Measurements from ENCODE around the gene LRRC41. TPM values are rescaled to one million over a fixed set of nuclear protein-coding genes. Genes with fewer than 3 reads are reported as not detected.
A peak's percentile ranks its signal among the peaks of the same experiment; 100 is the strongest.
"Not testable (repeated sequence)": the region's sequence is repeated elsewhere in the genome, so short reads cannot be mapped to it uniquely, and the experiment has no call there.

LRRC41 gene
- total RNA-seq, 2 donors from 2014 or later = 74.2 to 88.9 TPM

DNA sequence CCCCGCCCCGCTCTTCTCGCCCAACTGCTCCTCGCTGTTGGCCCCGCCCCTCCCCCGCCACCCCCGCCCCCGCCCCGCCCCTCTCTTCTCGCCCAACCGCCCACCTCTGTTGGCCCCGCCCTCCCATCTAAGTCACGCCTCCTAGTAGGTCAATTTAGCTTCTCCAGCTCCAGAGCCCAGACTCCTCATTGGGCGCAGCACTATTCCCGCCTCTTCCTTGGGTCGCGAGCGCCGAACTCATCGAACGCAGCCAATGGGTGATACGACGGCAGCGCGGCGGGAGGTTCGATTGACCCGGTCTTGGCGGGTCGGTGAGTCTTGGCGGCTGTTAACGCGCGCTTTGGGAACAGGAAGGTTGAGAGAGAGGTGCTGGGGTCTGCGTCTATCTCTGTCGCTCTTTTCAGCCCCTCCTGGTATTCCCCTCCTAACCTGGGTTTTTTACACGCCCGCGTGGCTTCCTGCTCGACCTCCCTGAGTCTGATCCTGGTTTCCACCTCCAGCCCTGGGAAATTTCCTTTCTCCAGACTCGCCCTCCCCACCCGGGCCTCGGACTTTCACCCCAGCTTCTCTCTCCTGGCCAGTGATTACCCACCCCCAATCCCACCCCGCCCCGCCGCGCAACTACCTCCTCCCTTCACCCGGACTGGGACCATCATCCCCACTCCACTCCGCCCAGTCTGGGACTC is 55.8 kb downstream of the LRRC41 start, which contains the start of gene RAD54L:
TSS of gene RAD54L (plus strand) at position 328 of the 686 bp plus-strand sequence. CDS start 643 bp downstream, outside the sequence.
- Mint-ChIP-seq H3K27me3 (ENCODE audit: insufficient read depth) (peaks cover 2% of the 10 kb centered on the region), H3K4me1 (peaks cover 16% of the 10 kb centered on the region), H3K9me3 (peaks cover 4% of the 10 kb centered on the region), H3K4me3 (peak within 1 kb of the TSS; percentile 91), H3K36me3 (ENCODE audit: low read depth) (peaks cover 34% of the 10 kb centered on the region), H3K27ac (peak within 1 kb of the TSS; percentile 98)
- H3K4me1 ChIP-seq (ENCODE audit: control insufficient read depth, insufficient read depth, low read length) = peaks cover 8% of the 10 kb centered on the region
- no peaks in the 10 kb centered on the region for H3K27me3 ChIP-seq (ENCODE audit: control insufficient read depth, insufficient read depth, low read length, poor library complexity, severe bottlenecking)
- peak; percentile 99 for DNase-seq
- H3K9me3 ChIP-seq (ENCODE audit: control insufficient read depth, low read length) = no peaks in the 10 kb centered on the region
- TF ChIP-seq, protein P1, sequence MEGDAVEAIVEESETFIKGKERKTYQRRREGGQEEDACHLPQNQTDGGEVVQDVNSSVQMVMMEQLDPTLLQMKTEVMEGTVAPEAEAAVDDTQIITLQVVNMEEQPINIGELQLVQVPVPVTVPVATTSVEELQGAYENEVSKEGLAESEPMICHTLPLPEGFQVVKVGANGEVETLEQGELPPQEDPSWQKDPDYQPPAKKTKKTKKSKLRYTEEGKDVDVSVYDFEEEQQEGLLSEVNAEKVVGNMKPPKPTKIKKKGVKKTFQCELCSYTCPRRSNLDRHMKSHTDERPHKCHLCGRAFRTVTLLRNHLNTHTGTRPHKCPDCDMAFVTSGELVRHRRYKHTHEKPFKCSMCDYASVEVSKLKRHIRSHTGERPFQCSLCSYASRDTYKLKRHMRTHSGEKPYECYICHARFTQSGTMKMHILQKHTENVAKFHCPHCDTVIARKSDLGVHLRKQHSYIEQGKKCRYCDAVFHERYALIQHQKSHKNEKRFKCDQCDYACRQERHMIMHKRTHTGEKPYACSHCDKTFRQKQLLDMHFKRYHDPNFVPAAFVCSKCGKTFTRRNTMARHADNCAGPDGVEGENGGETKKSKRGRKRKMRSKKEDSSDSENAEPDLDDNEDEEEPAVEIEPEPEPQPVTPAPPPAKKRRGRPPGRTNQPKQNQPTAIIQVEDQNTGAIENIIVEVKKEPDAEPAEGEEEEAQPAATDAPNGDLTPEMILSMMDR (conservative IDR thresholded peaks at IDR 0.05) = no peak
- H3K4me3 ChIP-seq (ENCODE audit: low read length) = peak within 1 kb of the TSS; percentile 93
- H3K27ac ChIP-seq (ENCODE audit: low read depth, low read length) = peak within 1 kb of the TSS; percentile 63
- H3K9ac ChIP-seq (ENCODE audit: extremely low read depth, low read length, poor library complexity, severe bottlenecking) = peak within 1 kb of the TSS; percentile 85
- 0 to 1% methylated on average over 19 to 40 of the region's 49 CpGs for WGBS, 2 experiments (ENCODE audit: insufficient coverage in 1 of 2, insufficient read length in 1 of 2)
- H3K36me3 ChIP-seq (ENCODE audit: control insufficient read depth, insufficient read depth, low read length) = peaks cover 39% of the 10 kb centered on the region

DNA sequence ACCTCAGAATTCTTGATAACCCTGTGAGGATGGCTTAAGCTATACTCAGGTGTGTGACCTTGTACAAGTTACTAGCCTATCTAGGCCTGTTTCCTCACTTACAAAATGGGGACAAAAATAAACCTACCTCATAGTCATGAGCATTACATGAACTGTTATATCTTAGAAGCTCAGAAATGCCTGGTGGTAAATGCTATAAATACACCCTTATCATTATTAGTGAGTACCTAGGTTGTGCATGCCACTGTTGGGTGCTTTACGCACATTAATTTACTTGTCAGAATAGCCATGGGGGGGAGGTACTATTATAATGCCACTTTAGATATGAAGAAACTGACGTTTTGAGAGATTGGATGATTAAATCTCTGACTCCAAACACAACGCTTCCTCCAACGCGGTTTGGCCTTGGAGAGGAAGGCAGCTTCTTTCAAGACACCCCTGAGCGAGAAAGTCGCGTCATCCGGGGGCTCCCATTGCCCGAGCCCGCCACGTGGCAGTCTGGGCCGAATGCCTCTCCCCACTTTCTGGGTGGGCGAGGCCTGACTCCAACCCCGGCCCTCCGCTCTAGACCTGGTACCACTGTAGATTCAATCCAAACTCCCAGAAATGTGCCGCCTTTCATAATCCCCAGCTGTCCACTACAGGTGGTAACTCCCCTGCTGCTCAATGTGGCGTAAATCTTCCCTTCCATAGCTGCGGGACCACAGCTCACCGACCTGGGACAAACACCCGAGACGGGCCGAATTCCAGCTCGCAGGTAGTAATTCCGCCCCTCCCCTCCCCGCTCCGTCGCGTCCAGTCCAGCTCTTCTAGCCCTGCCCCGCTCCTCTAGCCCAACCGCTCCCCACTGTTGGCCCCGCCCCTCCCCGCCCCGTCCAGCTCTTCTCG is 56.6 kb downstream of the LRRC41 start:
- Histone ChIP-seq H3K9me3 (ENCODE audit: control insufficient read depth, low read length) (no peaks in the 10 kb centered on the region), H3K36me3 (ENCODE audit: control insufficient read depth, insufficient read depth, low read length) (peaks cover 31% of the 10 kb centered on the region), H3K27ac (ENCODE audit: low read depth, low read length) (peak overlapping the region; percentile 63), H3K4me1 (ENCODE audit: control insufficient read depth, insufficient read depth, low read length) (peaks cover 8% of the 10 kb centered on the region), H3K9ac (ENCODE audit: extremely low read depth, low read length, poor library complexity, severe bottlenecking) (peak overlapping the region; percentile 85), H3K27me3 (ENCODE audit: control insufficient read depth, insufficient read depth, low read length, poor library complexity, severe bottlenecking) (no peaks in the 10 kb centered on the region), H3K4me3 (ENCODE audit: low read length) (peak overlapping the region; percentile 82)
- Mint-ChIP-seq H3K27me3 (ENCODE audit: insufficient read depth) (peaks cover 2% of the 10 kb centered on the region), H3K9me3 (peaks cover 4% of the 10 kb centered on the region), H3K36me3 (ENCODE audit: low read depth) (peaks cover 26% of the 10 kb centered on the region), H3K4me3 (peak overlapping the region; percentile 91), H3K4me1 (peaks cover 16% of the 10 kb centered on the region), H3K27ac (peak overlapping the region; percentile 98)
- no peak for DNase-seq
- WGBS, 2 experiments (ENCODE audit: insufficient coverage in 1 of 2, insufficient read length in 1 of 2) = 8 to 19% methylated on average over 10 to 30 of the region's 35 CpGs
- TF ChIP-seq, protein P1 (conservative IDR thresholded peaks at IDR 0.05) = peak; percentile 13

DNA sequence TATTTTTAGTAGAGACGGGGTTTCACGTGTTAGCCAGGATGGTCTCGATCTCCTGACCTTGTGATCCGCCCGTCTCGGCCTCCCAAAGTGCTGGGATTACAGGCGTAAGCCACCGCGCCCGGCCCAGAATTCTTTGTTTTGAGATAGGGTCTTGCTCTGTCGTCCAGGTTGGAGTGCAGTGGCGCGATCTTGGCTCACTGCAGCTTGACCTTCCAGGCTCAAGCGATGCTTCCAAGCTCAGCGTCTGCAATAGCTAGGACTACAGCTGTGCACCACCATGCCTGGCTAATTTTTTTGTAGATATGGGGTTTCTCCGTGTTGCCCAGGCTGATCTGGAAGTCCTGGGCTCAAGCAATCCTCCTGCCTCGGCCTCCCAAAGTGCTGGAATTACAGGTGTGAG is 57.3 kb downstream of the LRRC41 start:
- H3K4me1 ChIP-seq (ENCODE audit: control insufficient read depth, insufficient read depth, low read length); H3K9me3 Mint-ChIP-seq; H3K27me3 Mint-ChIP-seq (ENCODE audit: insufficient read depth); H3K27ac Mint-ChIP-seq; H3K9ac ChIP-seq (ENCODE audit: extremely low read depth, low read length, poor library complexity, severe bottlenecking); H3K27me3 ChIP-seq (ENCODE audit: control insufficient read depth, insufficient read depth, low read length, poor library complexity, severe bottlenecking); H3K9me3 ChIP-seq (ENCODE audit: control insufficient read depth, low read length); H3K27ac ChIP-seq (ENCODE audit: low read depth, low read length); DNase-seq: not testable (repeated sequence)
- WGBS, 2 experiments (ENCODE audit: insufficient coverage in 1 of 2, insufficient read length in 1 of 2) = 94% methylated on average over 14 to 17 of the region's 17 CpGs
- peak overlapping the region; percentile 82 for H3K4me3 ChIP-seq (ENCODE audit: low read length)
- peaks cover 20% of the 10 kb centered on the region for H3K36me3 Mint-ChIP-seq (ENCODE audit: low read depth)
- peak overlapping the region; percentile 91 for H3K4me3 Mint-ChIP-seq
- peaks cover 24% of the 10 kb centered on the region for H3K36me3 ChIP-seq (ENCODE audit: control insufficient read depth, insufficient read depth, low read length)
- peaks cover 16% of the 10 kb centered on the region for H3K4me1 Mint-ChIP-seq

Data from endodermal cell (in vitro differentiated cells).